GM10266 (cell line): ENCODE measurements around the gene OSTC.

Source experiments
- DNase-seq: peaks from one replicate; pipeline ENCODE4 v3.0.0; 2012; ENCODE audit errors: extremely low spot score
- TF ChIP-seq, protein P1 (sequence below): IDR thresholded peaks from 2 replicates; pipeline ENCODE4 v1.5.1; 2012; ENCODE audit warnings: mild to moderate bottlenecking, low read depth; ENCODE audit not compliant: control insufficient read depth, insufficient read depth; ENCODE audit errors: missing control alignments

Gene OSTC

DNA sequence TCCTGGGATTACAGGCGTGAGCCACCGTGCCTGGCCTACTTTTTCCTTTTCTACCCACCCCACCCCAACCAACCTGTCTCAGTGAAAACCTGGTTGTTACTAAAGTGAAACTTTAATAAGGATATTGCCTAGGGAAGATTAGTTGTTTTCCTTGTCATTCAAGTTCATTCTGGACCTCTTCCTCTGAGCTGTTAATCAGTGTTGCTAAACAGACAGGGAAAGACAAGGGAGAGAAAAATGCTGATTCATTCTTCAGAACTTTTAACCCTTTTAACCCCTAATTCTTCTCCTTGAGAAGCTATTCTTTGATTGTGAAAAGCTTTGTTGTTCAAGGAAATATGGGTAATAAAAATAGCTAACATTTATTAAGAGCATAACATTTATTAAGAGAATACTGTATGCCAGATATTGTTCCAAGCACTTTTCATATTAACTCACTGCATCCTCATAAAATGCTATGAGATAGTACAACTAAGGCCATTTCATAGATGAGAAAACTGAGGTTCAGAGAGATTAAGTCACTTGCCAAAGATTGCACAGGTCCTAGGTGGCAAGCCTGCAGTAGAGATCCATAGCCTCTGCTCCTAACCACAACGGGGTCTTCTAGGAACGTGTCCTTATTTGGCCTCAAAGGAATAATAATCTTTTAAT lies 34.8 kb downstream of the OSTC start:
- DNase-seq = no peak
- TF ChIP-seq, protein P1, sequence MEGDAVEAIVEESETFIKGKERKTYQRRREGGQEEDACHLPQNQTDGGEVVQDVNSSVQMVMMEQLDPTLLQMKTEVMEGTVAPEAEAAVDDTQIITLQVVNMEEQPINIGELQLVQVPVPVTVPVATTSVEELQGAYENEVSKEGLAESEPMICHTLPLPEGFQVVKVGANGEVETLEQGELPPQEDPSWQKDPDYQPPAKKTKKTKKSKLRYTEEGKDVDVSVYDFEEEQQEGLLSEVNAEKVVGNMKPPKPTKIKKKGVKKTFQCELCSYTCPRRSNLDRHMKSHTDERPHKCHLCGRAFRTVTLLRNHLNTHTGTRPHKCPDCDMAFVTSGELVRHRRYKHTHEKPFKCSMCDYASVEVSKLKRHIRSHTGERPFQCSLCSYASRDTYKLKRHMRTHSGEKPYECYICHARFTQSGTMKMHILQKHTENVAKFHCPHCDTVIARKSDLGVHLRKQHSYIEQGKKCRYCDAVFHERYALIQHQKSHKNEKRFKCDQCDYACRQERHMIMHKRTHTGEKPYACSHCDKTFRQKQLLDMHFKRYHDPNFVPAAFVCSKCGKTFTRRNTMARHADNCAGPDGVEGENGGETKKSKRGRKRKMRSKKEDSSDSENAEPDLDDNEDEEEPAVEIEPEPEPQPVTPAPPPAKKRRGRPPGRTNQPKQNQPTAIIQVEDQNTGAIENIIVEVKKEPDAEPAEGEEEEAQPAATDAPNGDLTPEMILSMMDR = no peak

- TF ChIP-seq, protein P1 = no peak
- no peak for DNase-seq
These were observed 40.3 kb downstream of the OSTC start for GRCh38 chr4:108690738-108691137.

DNA sequence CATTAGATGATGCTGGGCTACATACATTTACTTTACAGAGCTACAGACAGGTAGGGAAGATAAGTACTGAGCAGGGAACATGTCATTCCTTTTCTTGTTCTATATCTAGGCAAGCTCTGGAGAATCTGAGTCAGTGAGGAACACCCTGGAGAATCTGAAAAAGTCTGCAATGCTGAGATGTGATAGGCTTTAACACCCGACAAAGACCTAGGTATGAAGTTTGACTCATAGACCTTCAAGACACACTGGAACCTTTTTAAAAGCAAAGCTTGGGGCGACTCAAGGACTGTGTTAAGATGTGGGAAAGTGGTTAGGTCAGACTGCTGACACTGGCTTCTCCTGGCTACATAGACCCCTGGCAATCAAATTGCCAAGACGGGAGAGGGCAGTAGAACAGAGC lies 42.8 kb downstream of the OSTC start:
- TF ChIP-seq, protein P1 = no peak
- no peak for DNase-seq

DNA sequence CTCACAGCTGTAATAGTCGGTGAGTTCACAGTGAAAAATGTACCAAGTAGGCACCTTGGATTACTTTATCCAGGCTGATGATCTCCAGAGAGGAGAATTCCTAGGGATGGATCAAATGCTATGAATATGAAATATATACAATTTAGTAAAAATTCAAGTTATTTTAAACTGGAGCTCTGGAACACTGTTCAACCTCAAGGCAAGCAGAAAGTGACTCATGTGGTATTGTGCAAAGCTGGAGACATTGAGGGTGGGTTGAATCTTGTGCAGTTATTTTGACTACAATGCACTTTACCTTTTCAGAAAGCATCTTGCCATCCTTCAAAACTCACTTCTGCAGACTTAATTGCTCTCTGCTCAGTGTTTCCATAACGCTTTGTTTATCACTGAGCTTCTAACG lies 43.4 kb downstream of the OSTC start:
- no peak for DNase-seq
- TF ChIP-seq, protein P1 = no peak

- DNase-seq = no peak
- TF ChIP-seq, protein P1 = no peak
These were observed 44.0 kb downstream of the OSTC start for GRCh38 chr4:108694423-108694822.

- TF ChIP-seq, protein P1 = no peak
- no peak for DNase-seq
These were observed 44.7 kb downstream of the OSTC start for GRCh38 chr4:108695062-108695461.

DNA sequence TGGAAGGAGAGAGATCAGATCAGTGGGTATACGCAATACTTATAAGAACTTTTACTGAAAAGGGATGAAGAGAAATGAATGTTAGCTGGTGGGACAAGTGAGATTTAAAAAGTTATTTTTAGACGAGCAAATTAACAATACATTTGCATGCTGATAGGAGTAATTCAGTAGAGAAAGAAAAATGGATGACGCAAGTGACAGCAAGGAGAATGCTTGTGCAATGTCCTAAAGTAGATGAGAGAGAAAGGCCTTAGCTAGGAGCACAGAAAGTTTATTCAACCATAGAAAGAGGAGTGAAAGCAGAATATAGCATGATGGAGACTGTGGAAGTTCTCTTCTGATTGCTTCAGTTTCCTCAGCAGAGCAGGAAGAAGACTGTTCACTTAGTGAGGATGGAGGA lies 45.8 kb downstream of the OSTC start:
- TF ChIP-seq, protein P1 = no peak
- DNase-seq = no peak
